ENCODE measurements around the gene STAMBP. TPM values are rescaled to one million over a fixed set of nuclear protein-coding genes. Genes with fewer than 3 reads are reported as not detected.
"Not testable (repeated sequence)": the region's sequence is repeated elsewhere in the genome, so short reads cannot be mapped to it uniquely, and the experiment has no call there.

STAMBP gene
- total and polyA plus RNA-seq, 2 donors (not counting 1 experiment from before 2014, with no cell fraction given): 23.3 to 44.2 TPM

- no peak for TF ChIP-seq EZH2 (IDR thresholded peaks at IDR 0.05; ENCODE audit: low read length, missing control alignments)
- TF ChIP-seq CTCF (conservative IDR thresholded peaks at IDR 0.05 in 1 of 2, IDR thresholded peaks at IDR 0.05 in 1 of 2; ENCODE audit: low read depth in 1 of 2, low read length in 2 of 2): no peak
- Histone ChIP-seq H3K4me3 (replicated peaks in 1 of 4; ENCODE audit: control extremely low read depth in 1 of 4, insufficient read depth in 1 of 4, low read depth in 3 of 4, low read length in 4 of 4) (no peak overlapping the region), H3K27me3 (ENCODE audit: control insufficient read depth, insufficient read depth, low read length) (peaks cover 2% of the 10 kb centered on the region), H3K9me3 (ENCODE audit: control insufficient read depth, insufficient read depth, low read depth, low read length) (no peaks in the 10 kb centered on the region), H3K36me3 (ENCODE audit: control insufficient read depth, insufficient read depth, low read length) (no peaks in the 10 kb centered on the region), H2AFZ (ENCODE audit: low read length) (no peak overlapping the region), H3K9ac (ENCODE audit: insufficient read depth, low read length) (no peak overlapping the region), H3K4me2 (ENCODE audit: extremely low read depth, insufficient read depth, low read length) (no peak overlapping the region), H3K79me2 (ENCODE audit: control insufficient read depth, insufficient read depth, low read length) (no peaks in the 10 kb centered on the region), H4K20me1 (ENCODE audit: control insufficient read depth, extremely low read depth, insufficient read depth, low read length) (no peaks in the 10 kb centered on the region), H3K4me1 (ENCODE audit: control insufficient read depth, extremely low read depth, insufficient read depth, low read length) (no peaks in the 10 kb centered on the region), H3K27ac (ENCODE audit: insufficient read depth, low read length) (no peak overlapping the region)
- DNase-seq (ENCODE audit: low read depth in 2 of 2): no peak
These were observed 56.6 kb downstream of the STAMBP start for GRCh38 chr2:73885406-73885805.

GRCh38 chr2:73886357-73886756, 57.6 kb downstream of the STAMBP start:
- peaks cover 2% of the 10 kb centered on the region for H3K27me3 ChIP-seq (ENCODE audit: control insufficient read depth, insufficient read depth, low read length)
- H3K4me3 ChIP-seq (replicated peaks in 1 of 4; ENCODE audit: control extremely low read depth in 1 of 4, insufficient read depth in 1 of 4, low read depth in 3 of 4, low read length in 4 of 4): no peak overlapping the region
- H3K4me1 ChIP-seq (ENCODE audit: control insufficient read depth, extremely low read depth, insufficient read depth, low read length): peaks cover 2% of the 10 kb centered on the region
- H3K27ac ChIP-seq (ENCODE audit: insufficient read depth, low read length): no peak overlapping the region
- no peak overlapping the region for H3K9ac ChIP-seq (ENCODE audit: insufficient read depth, low read length)
- no peak for TF ChIP-seq EZH2 (IDR thresholded peaks at IDR 0.05; ENCODE audit: low read length, missing control alignments)
- no peak for TF ChIP-seq CTCF (conservative IDR thresholded peaks at IDR 0.05 in 1 of 2, IDR thresholded peaks at IDR 0.05 in 1 of 2; ENCODE audit: low read depth in 1 of 2, low read length in 2 of 2)
- H2AFZ ChIP-seq (ENCODE audit: low read length): no peak overlapping the region
- H3K79me2 ChIP-seq (ENCODE audit: control insufficient read depth, insufficient read depth, low read length): no peaks in the 10 kb centered on the region
- H4K20me1 ChIP-seq (ENCODE audit: control insufficient read depth, extremely low read depth, insufficient read depth, low read length): no peaks in the 10 kb centered on the region
- H3K4me2 ChIP-seq (ENCODE audit: extremely low read depth, insufficient read depth, low read length): no peak overlapping the region
- H3K9me3 ChIP-seq (ENCODE audit: control insufficient read depth, insufficient read depth, low read depth, low read length): no peaks in the 10 kb centered on the region
- DNase-seq (ENCODE audit: low read depth in 2 of 2): no peak
- H3K36me3 ChIP-seq (ENCODE audit: control insufficient read depth, insufficient read depth, low read length): no peaks in the 10 kb centered on the region

- not testable (repeated sequence) for H3K4me1 ChIP-seq (ENCODE audit: control insufficient read depth, extremely low read depth, insufficient read depth, low read length); H3K9me3 ChIP-seq (ENCODE audit: control insufficient read depth, insufficient read depth, low read depth, low read length); H3K79me2 ChIP-seq (ENCODE audit: control insufficient read depth, insufficient read depth, low read length); H3K4me2 ChIP-seq (ENCODE audit: extremely low read depth, insufficient read depth, low read length); H2AFZ ChIP-seq (ENCODE audit: low read length); H4K20me1 ChIP-seq (ENCODE audit: control insufficient read depth, extremely low read depth, insufficient read depth, low read length); H3K4me3 ChIP-seq (replicated peaks in 1 of 4; ENCODE audit: control extremely low read depth in 1 of 4, insufficient read depth in 1 of 4, low read depth in 3 of 4, low read length in 4 of 4); H3K36me3 ChIP-seq (ENCODE audit: control insufficient read depth, insufficient read depth, low read length); H3K9ac ChIP-seq (ENCODE audit: insufficient read depth, low read length); H3K27me3 ChIP-seq (ENCODE audit: control insufficient read depth, insufficient read depth, low read length); H3K27ac ChIP-seq (ENCODE audit: insufficient read depth, low read length)
- DNase-seq (ENCODE audit: low read depth in 2 of 2): peak in 1 of 2 donors; percentile 15
These were observed 59.0 kb downstream of the STAMBP start for GRCh38 chr2:73887596-73888353.
